ENCODE results near the gene KLK12. TPM values are rescaled to one million over a fixed set of nuclear protein-coding genes. Genes with fewer than 3 reads are reported as not detected.

KLK12 gene
- total RNA-seq, 2 experiments from 2014 or later: not detected

DNA sequence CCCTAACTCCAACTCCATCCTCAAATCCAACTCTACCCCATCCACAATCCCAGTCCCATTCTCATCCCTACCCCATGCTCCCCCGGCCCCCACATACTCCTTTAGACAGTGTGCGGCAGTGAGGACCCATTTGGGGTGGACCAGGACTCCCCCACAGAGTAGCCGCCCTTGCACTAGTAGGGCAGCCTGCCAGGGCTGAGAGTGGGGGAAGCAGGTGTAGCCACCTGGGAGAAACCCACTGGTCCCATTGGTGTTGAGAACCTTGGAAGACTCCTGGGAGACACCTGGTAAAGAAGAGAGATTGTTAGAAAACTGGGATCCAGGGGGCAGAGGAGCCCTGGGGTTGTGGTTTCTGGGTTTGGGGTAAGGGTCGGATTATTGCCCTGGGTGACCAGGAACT is 25.5 kb upstream of the KLK12 start:
- H3K4me1 Mint-ChIP-seq (ENCODE audit: low read depth): no peaks in the 10 kb centered on the region
- POLR2A ChIA-PET: no interaction called here
- Histone ChIP-seq H3K4me3 (ENCODE audit: low read length) (no peak overlapping the region), H3K4me1 (ENCODE audit: insufficient read depth, low read length) (peaks cover 3% of the 10 kb centered on the region), H3K36me3 (ENCODE audit: insufficient read depth, low read length) (no peaks in the 10 kb centered on the region), H3K27me3 (ENCODE audit: control insufficient read depth in 1 of 2, insufficient read depth in 2 of 2, low read length in 2 of 2) (peaks cover 9 to 40% of the 10 kb centered on the region in 2 experiments), H3K27ac (ENCODE audit: low read depth in 1 of 2, low read length in 2 of 2) (no peak overlapping the region), H3K9me3 (ENCODE audit: control insufficient read depth in 1 of 2, insufficient read depth in 1 of 2, low read length in 2 of 2) (peaks cover 0 to 9% of the 10 kb centered on the region in 2 experiments)
- no peaks in the 10 kb centered on the region for H3K9me3 Mint-ChIP-seq
- H3K27ac Mint-ChIP-seq: no peak overlapping the region
- ATAC-seq (ENCODE audit: poor library complexity) (no peak), DNase-seq (no peak)
- TF ChIP-seq, protein P1, sequence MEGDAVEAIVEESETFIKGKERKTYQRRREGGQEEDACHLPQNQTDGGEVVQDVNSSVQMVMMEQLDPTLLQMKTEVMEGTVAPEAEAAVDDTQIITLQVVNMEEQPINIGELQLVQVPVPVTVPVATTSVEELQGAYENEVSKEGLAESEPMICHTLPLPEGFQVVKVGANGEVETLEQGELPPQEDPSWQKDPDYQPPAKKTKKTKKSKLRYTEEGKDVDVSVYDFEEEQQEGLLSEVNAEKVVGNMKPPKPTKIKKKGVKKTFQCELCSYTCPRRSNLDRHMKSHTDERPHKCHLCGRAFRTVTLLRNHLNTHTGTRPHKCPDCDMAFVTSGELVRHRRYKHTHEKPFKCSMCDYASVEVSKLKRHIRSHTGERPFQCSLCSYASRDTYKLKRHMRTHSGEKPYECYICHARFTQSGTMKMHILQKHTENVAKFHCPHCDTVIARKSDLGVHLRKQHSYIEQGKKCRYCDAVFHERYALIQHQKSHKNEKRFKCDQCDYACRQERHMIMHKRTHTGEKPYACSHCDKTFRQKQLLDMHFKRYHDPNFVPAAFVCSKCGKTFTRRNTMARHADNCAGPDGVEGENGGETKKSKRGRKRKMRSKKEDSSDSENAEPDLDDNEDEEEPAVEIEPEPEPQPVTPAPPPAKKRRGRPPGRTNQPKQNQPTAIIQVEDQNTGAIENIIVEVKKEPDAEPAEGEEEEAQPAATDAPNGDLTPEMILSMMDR (IDR thresholded peaks at IDR 0.05): no peak
- intact Hi-C loops (cut with DNase I, micrococcal nuclease): no loop called here
- no peak overlapping the region for H3K4me3 Mint-ChIP-seq
- peaks cover 55% of the 10 kb centered on the region for H3K27me3 Mint-ChIP-seq
- CTCF ChIA-PET: no interaction called here
- H3K36me3 Mint-ChIP-seq (ENCODE audit: low read depth): no peaks in the 10 kb centered on the region

DNA sequence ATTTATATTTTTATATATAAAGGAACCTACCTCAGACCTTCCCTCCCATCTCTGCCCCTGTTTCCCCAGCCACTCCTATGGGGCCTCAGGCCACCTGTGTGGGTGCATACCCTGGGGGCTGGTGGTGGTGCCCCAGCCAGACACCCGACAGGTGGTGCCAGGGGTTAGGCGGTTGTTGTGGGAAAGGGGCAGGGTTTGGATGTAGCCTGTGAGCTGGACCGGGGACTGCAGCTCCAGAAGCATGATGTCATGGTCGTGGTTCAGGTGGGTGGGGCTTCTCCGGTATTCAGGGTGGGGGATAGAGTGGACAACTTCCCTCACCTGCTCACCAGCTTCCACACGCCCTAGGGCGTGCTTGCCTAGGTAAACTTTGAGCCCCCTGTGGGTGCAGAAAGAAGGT is 24.9 kb upstream of the KLK12 start:
- Histone ChIP-seq H3K9me3 (ENCODE audit: control insufficient read depth in 1 of 2, insufficient read depth in 1 of 2, low read length in 2 of 2) (peaks cover 0 to 7% of the 10 kb centered on the region in 2 experiments), H3K27me3 (ENCODE audit: control insufficient read depth in 1 of 2, insufficient read depth in 2 of 2, low read length in 2 of 2) (peaks cover 6 to 43% of the 10 kb centered on the region in 2 experiments), H3K36me3 (ENCODE audit: insufficient read depth, low read length) (no peaks in the 10 kb centered on the region), H3K4me3 (ENCODE audit: low read length) (no peak overlapping the region), H3K27ac (ENCODE audit: low read depth in 1 of 2, low read length in 2 of 2) (no peak overlapping the region), H3K4me1 (ENCODE audit: insufficient read depth, low read length) (no peaks in the 10 kb centered on the region)
- H3K27ac Mint-ChIP-seq: no peak overlapping the region
- TF ChIP-seq, protein P1 (IDR thresholded peaks at IDR 0.05): no peak
- ATAC-seq (ENCODE audit: poor library complexity) (no peak), DNase-seq (no peak)
- intact Hi-C loops (cut with DNase I, micrococcal nuclease): no loop called here
- no peak overlapping the region for H3K4me3 Mint-ChIP-seq
- POLR2A ChIA-PET: no interaction called here
- H3K36me3 Mint-ChIP-seq (ENCODE audit: low read depth): no peaks in the 10 kb centered on the region
- no peaks in the 10 kb centered on the region for H3K4me1 Mint-ChIP-seq (ENCODE audit: low read depth)
- CTCF ChIA-PET: no interaction called here
- H3K9me3 Mint-ChIP-seq: no peaks in the 10 kb centered on the region
- peaks cover 56% of the 10 kb centered on the region for H3K27me3 Mint-ChIP-seq

DNA sequence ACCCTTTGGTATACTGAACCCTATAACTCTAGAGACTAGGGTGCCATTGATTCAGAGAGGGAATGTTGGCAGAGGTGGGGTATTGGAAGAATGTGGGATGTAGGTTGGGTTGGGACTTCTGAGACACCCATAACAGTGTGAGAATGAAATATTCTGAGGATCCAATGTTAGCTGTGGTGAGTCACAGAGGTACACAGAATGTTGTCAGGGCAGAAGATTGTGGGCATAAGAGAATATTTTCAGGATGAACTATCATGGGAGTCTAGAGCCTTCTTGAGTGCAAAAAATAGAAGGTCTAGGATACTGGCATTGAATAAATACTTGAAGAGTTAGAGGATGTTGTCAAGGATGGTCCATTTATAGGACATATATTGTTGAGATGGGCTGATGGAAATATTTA is 21.1 kb upstream of the KLK12 start:
- H3K4me1 ChIP-seq (ENCODE audit: insufficient read depth, low read length): no peaks in the 10 kb centered on the region
- ChIA-PET POLR2A (no interaction called here), CTCF (no interaction called here)
- H3K36me3 ChIP-seq (ENCODE audit: insufficient read depth, low read length): no peaks in the 10 kb centered on the region
- H3K27me3 ChIP-seq (ENCODE audit: control insufficient read depth in 1 of 2, insufficient read depth in 2 of 2, low read length in 2 of 2): peaks cover 2 to 26% of the 10 kb centered on the region in 2 experiments
- H3K36me3 Mint-ChIP-seq (ENCODE audit: low read depth): no peaks in the 10 kb centered on the region
- DNase-seq (no peak), ATAC-seq (ENCODE audit: poor library complexity) (no peak)
- H3K9me3 ChIP-seq (ENCODE audit: control insufficient read depth in 1 of 2, insufficient read depth in 1 of 2, low read length in 2 of 2): no peaks in the 10 kb centered on the region
- H3K4me3 Mint-ChIP-seq: no peak overlapping the region
- H3K27ac ChIP-seq (ENCODE audit: low read depth in 1 of 2, low read length in 2 of 2): no peak overlapping the region
- no peak overlapping the region for H3K4me3 ChIP-seq (ENCODE audit: low read length)
- TF ChIP-seq, protein P1 (IDR thresholded peaks at IDR 0.05): no peak
- H3K4me1 Mint-ChIP-seq (ENCODE audit: low read depth): no peaks in the 10 kb centered on the region
- H3K9me3 Mint-ChIP-seq: no peaks in the 10 kb centered on the region
- intact Hi-C loops (cut with DNase I, micrococcal nuclease): no loop called here
- no peak overlapping the region for H3K27ac Mint-ChIP-seq
- H3K27me3 Mint-ChIP-seq: peaks cover 44% of the 10 kb centered on the region
